ENCODE measurements around the gene HOXA5.

HOXA5 gene

DNA sequence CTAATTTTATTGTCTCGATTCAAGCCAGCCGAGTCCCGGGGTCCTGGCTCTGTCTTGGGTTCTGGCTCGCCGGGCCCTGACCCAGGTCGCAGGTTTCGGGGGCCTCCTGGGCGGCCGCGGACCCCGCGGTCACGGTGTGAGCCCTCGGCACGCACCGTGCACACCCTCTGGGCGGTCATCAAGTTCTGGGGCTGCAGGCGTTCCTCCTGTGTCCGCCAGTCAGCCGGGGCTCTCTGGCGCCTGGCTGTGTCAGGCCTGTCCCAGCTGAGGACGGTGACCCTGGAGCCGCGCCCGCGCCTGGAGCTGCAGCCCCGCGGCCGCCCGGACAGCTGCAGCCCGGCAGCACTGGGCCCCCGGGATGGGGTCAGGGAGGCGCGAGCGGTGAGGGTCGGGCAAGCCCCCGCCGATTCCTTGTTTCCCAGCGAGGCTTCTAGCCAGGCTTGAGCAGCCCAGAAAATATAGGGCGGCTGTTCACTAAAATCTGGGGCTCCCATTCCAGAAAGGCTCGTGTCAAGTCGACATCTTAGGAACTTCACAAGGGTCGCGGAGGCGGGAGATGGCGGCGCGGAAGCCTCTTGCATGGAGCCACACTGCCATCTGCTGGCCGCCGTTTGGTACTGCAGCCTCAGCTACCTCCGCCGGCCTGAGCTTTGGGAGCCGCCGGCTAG lies 17.2 kb upstream of the HOXA5 start:
- Mint-ChIP-seq H3K27ac (peak overlapping the region; percentile 99), H3K27me3 (ENCODE audit: low read depth, poor library complexity) (peaks cover 5% of the 10 kb centered on the region), H3K9me3 (no peaks in the 10 kb centered on the region), H3K4me3 (peak overlapping the region; percentile 97), H3K36me3 (ENCODE audit: low read depth) (peaks cover 34% of the 10 kb centered on the region), H3K4me1 (peaks cover 28% of the 10 kb centered on the region)
- DNase-seq = peak; percentile 98
- TF ChIP-seq, protein P1, sequence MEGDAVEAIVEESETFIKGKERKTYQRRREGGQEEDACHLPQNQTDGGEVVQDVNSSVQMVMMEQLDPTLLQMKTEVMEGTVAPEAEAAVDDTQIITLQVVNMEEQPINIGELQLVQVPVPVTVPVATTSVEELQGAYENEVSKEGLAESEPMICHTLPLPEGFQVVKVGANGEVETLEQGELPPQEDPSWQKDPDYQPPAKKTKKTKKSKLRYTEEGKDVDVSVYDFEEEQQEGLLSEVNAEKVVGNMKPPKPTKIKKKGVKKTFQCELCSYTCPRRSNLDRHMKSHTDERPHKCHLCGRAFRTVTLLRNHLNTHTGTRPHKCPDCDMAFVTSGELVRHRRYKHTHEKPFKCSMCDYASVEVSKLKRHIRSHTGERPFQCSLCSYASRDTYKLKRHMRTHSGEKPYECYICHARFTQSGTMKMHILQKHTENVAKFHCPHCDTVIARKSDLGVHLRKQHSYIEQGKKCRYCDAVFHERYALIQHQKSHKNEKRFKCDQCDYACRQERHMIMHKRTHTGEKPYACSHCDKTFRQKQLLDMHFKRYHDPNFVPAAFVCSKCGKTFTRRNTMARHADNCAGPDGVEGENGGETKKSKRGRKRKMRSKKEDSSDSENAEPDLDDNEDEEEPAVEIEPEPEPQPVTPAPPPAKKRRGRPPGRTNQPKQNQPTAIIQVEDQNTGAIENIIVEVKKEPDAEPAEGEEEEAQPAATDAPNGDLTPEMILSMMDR (IDR thresholded peaks at IDR 0.05) = peak; percentile 100

DNA sequence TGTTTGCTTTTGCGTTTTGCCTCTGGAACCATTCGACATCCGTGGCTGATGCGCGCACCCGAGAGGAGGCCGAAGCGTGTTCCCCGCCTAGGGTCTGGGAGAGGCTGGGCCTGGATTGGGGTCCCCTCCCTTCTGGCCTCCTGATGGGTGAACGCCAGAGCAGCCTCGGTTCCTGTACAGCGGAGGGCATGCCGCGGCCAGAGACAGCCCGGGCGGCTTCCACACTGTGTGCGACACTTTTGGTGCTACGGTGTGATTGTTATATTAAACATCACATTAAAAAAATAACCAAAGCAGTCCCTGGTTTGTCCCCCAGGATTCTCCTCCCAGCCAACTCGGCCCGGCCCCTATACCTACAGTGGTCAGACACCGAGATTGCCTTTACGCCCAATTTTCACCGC lies 16.7 kb upstream of the HOXA5 start:
- Mint-ChIP-seq H3K36me3 (ENCODE audit: low read depth) (peaks cover 31% of the 10 kb centered on the region), H3K27me3 (ENCODE audit: low read depth, poor library complexity) (peaks cover 5% of the 10 kb centered on the region)
- DNase-seq = peak; percentile 34

DNA sequence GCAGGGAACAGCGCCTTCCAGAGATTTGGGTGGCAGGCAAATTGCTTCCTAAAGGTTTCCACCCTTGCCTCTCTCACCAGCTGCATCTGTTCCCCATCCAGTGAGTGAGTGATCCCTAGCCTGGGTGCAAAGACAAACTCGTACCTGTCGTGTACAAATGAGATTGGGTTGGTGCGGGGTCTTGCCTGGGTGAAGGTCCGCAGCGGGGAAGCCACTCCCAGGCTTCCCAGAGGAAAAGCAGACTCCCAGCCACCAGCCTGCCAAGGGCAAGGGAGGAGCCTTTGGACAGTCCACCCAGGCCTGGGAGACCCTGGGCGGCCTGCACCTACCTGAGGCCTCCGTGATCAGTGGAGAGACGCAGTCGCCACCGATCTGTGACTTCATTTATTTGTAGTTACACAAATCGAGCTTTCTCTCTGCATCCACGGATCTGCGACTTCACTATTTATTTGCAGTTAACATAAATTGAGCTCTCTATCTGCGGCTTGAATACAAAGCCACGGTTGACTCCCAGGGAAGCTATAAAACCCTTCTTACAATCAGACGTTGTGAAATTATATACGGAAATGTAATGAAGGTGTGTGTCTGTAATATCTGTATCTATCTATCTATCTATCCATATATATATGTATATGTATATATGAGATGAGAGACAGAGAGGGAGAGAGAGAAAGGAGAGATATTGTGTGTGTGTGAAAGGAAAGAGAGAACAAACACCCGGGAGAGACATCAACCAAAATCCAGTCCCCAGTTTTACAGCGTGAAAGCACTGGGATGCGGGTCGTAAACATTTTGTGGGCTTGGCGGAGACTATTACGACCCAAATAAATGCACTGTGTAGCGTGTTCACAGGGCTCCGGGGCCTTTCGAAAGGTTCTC lies 16.0 kb upstream of the HOXA5 start:
- Mint-ChIP-seq H3K27ac (peak overlapping the region; percentile 99), H3K9me3 (no peaks in the 10 kb centered on the region), H3K36me3 (ENCODE audit: low read depth) (peaks cover 33% of the 10 kb centered on the region), H3K4me3 (peak overlapping the region; percentile 97), H3K27me3 (ENCODE audit: low read depth, poor library complexity) (peaks cover 5% of the 10 kb centered on the region), H3K4me1 (peaks cover 32% of the 10 kb centered on the region)
- DNase-seq = peak; percentile 29
- TF ChIP-seq, protein P1 (IDR thresholded peaks at IDR 0.05) = no peak

More for the DNA sequence above, 16.7 kb upstream of the HOXA5 start:
- TF ChIP-seq, protein P1 (IDR thresholded peaks at IDR 0.05) = no peak
- no peaks in the 10 kb centered on the region for H3K9me3 Mint-ChIP-seq
- peaks cover 25% of the 10 kb centered on the region for H3K4me1 Mint-ChIP-seq
- peak overlapping the region; percentile 97 for H3K4me3 Mint-ChIP-seq
- H3K27ac Mint-ChIP-seq = peak overlapping the region; percentile 99

DNA sequence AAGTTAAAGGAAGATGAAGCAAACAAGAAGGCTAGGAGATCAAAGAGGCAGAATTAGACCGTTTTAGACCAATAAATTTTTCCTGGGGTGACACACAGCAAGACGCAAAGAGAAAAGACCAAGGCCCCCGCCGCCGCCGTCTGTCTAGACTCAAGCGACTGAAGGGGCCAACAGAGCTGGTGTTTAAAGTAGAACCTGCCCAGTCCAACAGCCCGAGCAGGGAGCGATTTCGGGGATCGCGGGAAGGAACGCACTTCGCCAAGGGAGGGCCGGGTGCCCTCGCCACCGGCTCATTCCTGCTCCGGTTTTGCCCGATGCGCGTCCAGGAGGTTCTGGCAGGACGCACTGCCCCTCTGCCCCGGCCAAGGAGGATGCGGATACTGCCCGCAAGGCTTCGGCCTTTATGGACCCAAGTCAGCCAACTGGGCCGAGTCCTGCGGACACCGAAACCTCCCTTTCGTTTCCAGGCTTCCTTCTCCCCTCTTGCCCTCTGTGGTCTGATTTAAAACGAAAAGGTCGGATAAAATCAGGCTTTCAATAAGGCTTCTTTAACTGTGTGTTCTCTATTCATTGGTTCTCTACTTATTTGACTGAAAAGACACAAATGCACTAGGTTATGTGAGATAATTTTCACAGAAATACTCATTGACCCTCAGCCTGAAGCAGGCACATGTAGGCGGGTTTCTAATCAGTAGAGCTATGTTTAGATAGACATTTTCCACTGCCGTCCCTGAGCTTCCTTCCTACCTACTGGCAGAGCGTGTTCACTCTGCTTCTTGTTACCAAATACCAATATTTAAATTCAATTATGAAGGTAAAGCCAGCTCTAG lies 15.2 kb upstream of the HOXA5 start:
- TF ChIP-seq, protein P1 (IDR thresholded peaks at IDR 0.05) = no peak
- Mint-ChIP-seq H3K4me3 (peak overlapping the region; percentile 97), H3K36me3 (ENCODE audit: low read depth) (peaks cover 33% of the 10 kb centered on the region), H3K4me1 (peaks cover 40% of the 10 kb centered on the region), H3K27me3 (ENCODE audit: low read depth, poor library complexity) (peaks cover 5% of the 10 kb centered on the region), H3K27ac (peak overlapping the region; percentile 99), H3K9me3 (no peaks in the 10 kb centered on the region)
- peak; percentile 60 for DNase-seq

DNA sequence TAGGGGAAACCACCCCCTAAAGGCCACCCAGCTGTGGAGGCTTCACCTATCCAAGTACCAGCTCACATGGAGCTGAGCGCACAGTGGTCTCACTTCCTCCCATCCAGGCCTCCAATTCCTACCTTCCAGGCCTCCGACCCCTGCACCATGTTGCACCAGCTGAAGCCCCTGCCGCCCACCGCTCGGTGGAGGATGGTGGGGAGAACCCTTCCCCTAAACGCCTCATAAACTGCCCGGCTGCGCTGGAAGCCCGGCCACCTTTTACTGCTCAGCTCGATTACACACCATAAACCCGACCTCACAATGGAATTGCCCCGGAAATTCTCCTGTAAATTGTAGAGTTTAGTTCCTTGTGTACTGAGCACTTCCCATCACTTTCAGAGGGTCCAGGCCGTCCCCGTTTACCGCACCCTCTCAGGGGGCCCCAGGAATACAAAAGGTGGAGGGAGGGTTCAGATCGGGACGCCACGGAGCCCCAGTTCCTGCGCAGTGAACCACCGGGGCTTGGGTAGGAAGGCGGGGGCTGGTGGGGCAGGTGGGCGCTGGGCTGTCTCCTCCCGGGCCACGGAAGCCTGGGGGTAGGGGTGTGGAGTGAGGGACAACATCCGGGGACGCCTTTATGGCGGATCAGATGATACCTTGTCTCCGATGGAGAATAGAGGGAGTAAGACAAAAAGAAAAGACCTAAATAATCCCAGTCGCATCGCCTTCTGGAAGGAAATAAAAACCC lies 14.4 kb upstream of the HOXA5 start:
- peak overlapping the region; percentile 99 for H3K27ac Mint-ChIP-seq
- peaks cover 48% of the 10 kb centered on the region for H3K4me1 Mint-ChIP-seq
- TF ChIP-seq, protein P1 (IDR thresholded peaks at IDR 0.05) = no peak
- H3K4me3 Mint-ChIP-seq = peak overlapping the region; percentile 97
- DNase-seq = peak; percentile 54
- peaks cover 32% of the 10 kb centered on the region for H3K36me3 Mint-ChIP-seq (ENCODE audit: low read depth)
- peaks cover 5% of the 10 kb centered on the region for H3K27me3 Mint-ChIP-seq (ENCODE audit: low read depth, poor library complexity)
- no peaks in the 10 kb centered on the region for H3K9me3 Mint-ChIP-seq

All from nephron progenitor cell (in vitro differentiated cells).